Brain microvascular endothelial cell (primary cell): ENCODE measurements around the gene CAPS2.

Experiments used
- DNase-seq: peaks from one replicate; pipeline ENCODE4 v3.0.0-alpha.2; 2020
- H3K27ac ChIP-seq: fragments of 250-450 bp; sonication (Bioruptor Pico); 2 replicates; pipeline ENCODE4 v1.5.1; 2020; ENCODE audit warnings: mild to moderate bottlenecking, moderate library complexity
- H3K27me3 ChIP-seq: fragments of 250-450 bp; sonication (Bioruptor Pico); replicated peaks from 2 replicates; pipeline ENCODE4 v1.5.1; 2020; ENCODE audit warnings: mild to moderate bottlenecking
- H3K36me3 ChIP-seq: fragments of 250-450 bp; sonication (Bioruptor Pico); replicated peaks from 2 replicates; pipeline ENCODE4 v1.5.1; 2020; ENCODE audit warnings: mild to moderate bottlenecking
- H3K4me3 ChIP-seq: 2 replicates; pipeline ENCODE4 v1.5.1; 2011; ENCODE audit warnings: low read depth, mild to moderate bottlenecking, control low read depth, low read length, moderate library complexity
- CTCF ChIP-seq: IDR thresholded peaks from 2 replicates; pipeline ENCODE4 v1.5.1; 2011; ENCODE audit warnings: low read depth, mild to moderate bottlenecking, moderate library complexity, low read length, control low read depth, inconsistent platforms; ENCODE audit errors: missing control alignments
- in situ Hi-C: cut with HindIII; loops from 2 replicates; pipeline ENCODE4 v1.10.0; 2017; ENCODE audit warnings: low sequenced_read_pairs, low pct_ligation_motif_present

Gene CAPS2

GRCh38 chr12:75322464-75322863 is 7.7 kb downstream of the CAPS2 start:
- Histone ChIP-seq H3K4me3 (no peak overlapping the region), H3K36me3 (no peaks in the 10 kb centered on the region), H3K27ac (no peak overlapping the region), H3K27me3 (no peaks in the 10 kb centered on the region)
- DNase-seq, result peak; percentile 33
- in situ Hi-C loops, result no loop called here
- no peak for TF ChIP-seq CTCF

DNA sequence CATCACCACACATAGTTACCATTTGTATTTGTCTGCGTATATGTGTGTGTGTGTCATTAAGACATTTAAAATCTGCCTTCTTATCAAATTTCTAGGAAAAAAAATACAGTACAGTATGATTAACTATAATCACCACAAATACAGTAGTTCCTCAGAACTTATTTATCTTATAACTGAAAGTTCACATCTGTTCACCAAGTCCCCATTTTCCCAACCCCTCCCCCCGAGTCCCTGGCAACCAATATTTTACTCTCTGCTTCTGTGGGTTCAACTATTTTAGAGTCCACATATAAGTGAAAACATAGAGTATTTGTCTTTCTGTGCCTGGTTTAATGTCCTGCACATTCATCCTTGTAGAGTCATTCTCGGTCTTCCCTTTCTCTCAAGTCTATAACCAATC is 12.3 kb downstream of the CAPS2 start:
- no peaks in the 10 kb centered on the region for H3K36me3 ChIP-seq
- H3K27me3 ChIP-seq, result no peaks in the 10 kb centered on the region
- H3K4me3 ChIP-seq, result no peak overlapping the region
- no peak overlapping the region for H3K27ac ChIP-seq
- no peak for TF ChIP-seq CTCF
- no peak for DNase-seq
- in situ Hi-C loops, result no loop called here

GRCh38 chr12:75315518-75315917 is 14.6 kb downstream of the CAPS2 start:
- no peaks in the 10 kb centered on the region for H3K27me3 ChIP-seq
- no peak for TF ChIP-seq CTCF
- H3K36me3 ChIP-seq, result no peaks in the 10 kb centered on the region
- H3K4me3 ChIP-seq, result no peak overlapping the region
- peak overlapping the region; percentile 57 for H3K27ac ChIP-seq
- peak; percentile 71 for DNase-seq
- in situ Hi-C loops, result no loop called here

- DNase-seq, result no peak
- Histone ChIP-seq H3K27ac (no peak overlapping the region), H3K36me3 (no peaks in the 10 kb centered on the region), H3K4me3 (no peak overlapping the region), H3K27me3 (no peaks in the 10 kb centered on the region)
- TF ChIP-seq CTCF, result no peak
- in situ Hi-C loops, result no loop called here
Measured at GRCh38 chr12:75311369-75311768, 18.8 kb downstream of the CAPS2 start.

DNA sequence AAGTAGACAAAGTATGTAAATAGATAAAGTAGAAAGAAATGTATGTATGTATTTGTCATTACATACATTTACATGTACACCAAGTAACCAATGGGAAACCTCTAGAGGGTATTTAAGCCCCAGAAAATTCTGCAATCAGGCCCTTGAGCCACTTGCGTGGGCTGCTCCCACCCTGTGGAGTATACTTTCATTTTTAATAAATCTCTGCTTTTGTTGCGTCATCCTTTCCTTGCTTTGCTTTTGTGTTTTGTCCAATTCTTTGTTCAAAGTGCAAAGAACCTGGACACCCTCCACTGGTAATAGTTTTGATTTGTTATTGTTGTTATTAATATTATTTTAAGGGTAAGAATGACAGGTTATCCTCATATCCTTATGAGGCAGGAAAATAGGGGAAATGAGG is 21.8 kb downstream of the CAPS2 start:
- in situ Hi-C loops, result no loop called here
- no peaks in the 10 kb centered on the region for H3K27me3 ChIP-seq
- H3K36me3 ChIP-seq, result no peaks in the 10 kb centered on the region
- no peak overlapping the region for H3K27ac ChIP-seq
- no peak overlapping the region for H3K4me3 ChIP-seq
- TF ChIP-seq CTCF, result no peak
- no peak for DNase-seq
